ENCODE results near the gene PLEKHM1. TPM values are rescaled to one million over a fixed set of nuclear protein-coding genes. Genes with fewer than 3 reads are reported as not detected.
A peak's percentile ranks its signal among the peaks of the same experiment; 100 is the strongest.
"Not testable (repeated sequence)": the region's sequence is repeated elsewhere in the genome, so short reads cannot be mapped to it uniquely, and the experiment has no call there.

PLEKHM1 gene
- total RNA-seq (2014; rRNA removed; shearing (Covaris generic)), result 15.4 and 17.0 TPM in 2 replicates

- not testable (repeated sequence) for H3K9me3 ChIP-seq (replicated peaks); H3K4me1 ChIP-seq; H3K27me3 ChIP-seq; H3K36me3 ChIP-seq
- Histone ChIP-seq H3K27ac (peak within 1 kb of the TSS; percentile 50), H3K4me3 (peak within 1 kb of the TSS; percentile 98)
- peak; percentile 82 to 84 for DNase-seq
Measured at GRCh38 chr17:45490615-45491433, at the start of gene PLEKHM1. PLEKHM1 (minus strand) TSS chr17:45490721; CDS start chr17:45482484, 8,237 bp downstream.

- not testable (repeated sequence) for H3K4me1 ChIP-seq; H3K4me3 ChIP-seq; H3K36me3 ChIP-seq; H3K9me3 ChIP-seq (replicated peaks); DNase-seq; H3K27ac ChIP-seq; H3K27me3 ChIP-seq
Measured at GRCh38 chr17:45538168-45538567, 47.6 kb upstream of the PLEKHM1 start.

GRCh38 chr17:45506072-45506471 is 15.6 kb upstream of the PLEKHM1 start:
- not testable (repeated sequence) for H3K4me3 ChIP-seq; H3K9me3 ChIP-seq (replicated peaks); H3K36me3 ChIP-seq; H3K27ac ChIP-seq; H3K27me3 ChIP-seq; DNase-seq; H3K4me1 ChIP-seq

GRCh38 chr17:45505183-45505582 is 14.7 kb upstream of the PLEKHM1 start:
- H3K27me3 ChIP-seq; H3K36me3 ChIP-seq; DNase-seq; H3K4me1 ChIP-seq; H3K27ac ChIP-seq; H3K9me3 ChIP-seq (replicated peaks); H3K4me3 ChIP-seq: not testable (repeated sequence)

GRCh38 chr17:45501092-45501707 is 10.7 kb upstream of the PLEKHM1 start:
- H3K27me3 ChIP-seq, H3K36me3 ChIP-seq: not testable (repeated sequence)

GRCh38 chr17:45500478-45500877 is 10.0 kb upstream of the PLEKHM1 start:
- DNase-seq; H3K36me3 ChIP-seq; H3K27me3 ChIP-seq; H3K4me3 ChIP-seq; H3K4me1 ChIP-seq; H3K27ac ChIP-seq; H3K9me3 ChIP-seq (replicated peaks): not testable (repeated sequence)

More at GRCh38 chr17:45501092-45501707, 10.7 kb upstream of the PLEKHM1 start:
- DNase-seq; H3K4me1 ChIP-seq; H3K4me3 ChIP-seq; H3K9me3 ChIP-seq (replicated peaks); H3K27ac ChIP-seq: not testable (repeated sequence)

- H3K27me3 ChIP-seq; DNase-seq; H3K4me3 ChIP-seq; H3K36me3 ChIP-seq; H3K27ac ChIP-seq; H3K9me3 ChIP-seq (replicated peaks); H3K4me1 ChIP-seq: not testable (repeated sequence)
Measured at GRCh38 chr17:45499208-45499607, 8.7 kb upstream of the PLEKHM1 start.

GRCh38 chr17:45498377-45498776 is 7.9 kb upstream of the PLEKHM1 start:
- H3K27me3 ChIP-seq; H3K4me3 ChIP-seq; H3K4me1 ChIP-seq; DNase-seq; H3K27ac ChIP-seq; H3K9me3 ChIP-seq (replicated peaks); H3K36me3 ChIP-seq: not testable (repeated sequence)

- H3K4me1 ChIP-seq; H3K9me3 ChIP-seq (replicated peaks); DNase-seq; H3K4me3 ChIP-seq; H3K36me3 ChIP-seq; H3K27me3 ChIP-seq; H3K27ac ChIP-seq: not testable (repeated sequence)
Measured at GRCh38 chr17:45497449-45497848, 6.9 kb upstream of the PLEKHM1 start.

- not testable (repeated sequence) for H3K9me3 ChIP-seq (replicated peaks); DNase-seq; H3K4me1 ChIP-seq; H3K27ac ChIP-seq; H3K27me3 ChIP-seq; H3K36me3 ChIP-seq; H3K4me3 ChIP-seq
Measured at GRCh38 chr17:45496507-45496906, 6.0 kb upstream of the PLEKHM1 start.

- not testable (repeated sequence) for H3K27me3 ChIP-seq; DNase-seq; H3K9me3 ChIP-seq (replicated peaks); H3K4me3 ChIP-seq; H3K4me1 ChIP-seq; H3K36me3 ChIP-seq; H3K27ac ChIP-seq
Measured at GRCh38 chr17:45494556-45494955, 4.0 kb upstream of the PLEKHM1 start.

GRCh38 chr17:45492156-45492555 is 1.6 kb upstream of the PLEKHM1 start:
- H3K27ac ChIP-seq; H3K9me3 ChIP-seq (replicated peaks); DNase-seq; H3K27me3 ChIP-seq; H3K4me1 ChIP-seq; H3K4me3 ChIP-seq; H3K36me3 ChIP-seq: not testable (repeated sequence)

- not testable (repeated sequence) for H3K27me3 ChIP-seq; H3K9me3 ChIP-seq (replicated peaks); H3K36me3 ChIP-seq; DNase-seq; H3K4me1 ChIP-seq
- H3K27ac ChIP-seq, result peak overlapping the region; percentile 50
- H3K4me3 ChIP-seq, result peak overlapping the region; percentile 98
Measured at GRCh38 chr17:45490198-45490597, 323 bp downstream of the PLEKHM1 start.

GRCh38 chr17:45487704-45488103 is 2.8 kb downstream of the PLEKHM1 start:
- not testable (repeated sequence) for H3K4me3 ChIP-seq; H3K9me3 ChIP-seq (replicated peaks); H3K27me3 ChIP-seq; H3K4me1 ChIP-seq; H3K36me3 ChIP-seq; H3K27ac ChIP-seq
- peak; percentile 32 to 37 for DNase-seq

GRCh38 chr17:45483591-45484216 is 6.8 kb downstream of the PLEKHM1 start:
- H3K4me3 ChIP-seq; H3K27me3 ChIP-seq; H3K36me3 ChIP-seq; H3K9me3 ChIP-seq (replicated peaks); H3K27ac ChIP-seq; DNase-seq; H3K4me1 ChIP-seq: not testable (repeated sequence)

All from SJCRH30 (cell line).